ENCODE measurements around the gene MDM1.

The MDM1 gene

GRCh38 chr12:68271346-68271745 is 60.8 kb downstream of the MDM1 start:
- no peak for DNase-seq (ENCODE audit: low read depth)

GRCh38 chr12:68270358-68270757 is 61.8 kb downstream of the MDM1 start:
- DNase-seq (ENCODE audit: low read depth), result no peak

- no peak for DNase-seq (ENCODE audit: low read depth)
Measured at GRCh38 chr12:68269779-68270178, 62.4 kb downstream of the MDM1 start.

- DNase-seq (ENCODE audit: low read depth), result no peak
Measured at GRCh38 chr12:68268967-68269366, 63.2 kb downstream of the MDM1 start.

GRCh38 chr12:68267892-68268396 is 64.2 kb downstream of the MDM1 start:
- no peak for DNase-seq (ENCODE audit: low read depth)

GRCh38 chr12:68264857-68265256 is 67.3 kb downstream of the MDM1 start:
- no peak for DNase-seq (ENCODE audit: low read depth)

- no peak for DNase-seq (ENCODE audit: low read depth)
Measured at GRCh38 chr12:68264158-68264855, 67.9 kb downstream of the MDM1 start.

GRCh38 chr12:68263366-68263765 is 68.8 kb downstream of the MDM1 start:
- no peak for DNase-seq (ENCODE audit: low read depth)

- no peak for DNase-seq (ENCODE audit: low read depth)
Measured at GRCh38 chr12:68261896-68262295, 70.3 kb downstream of the MDM1 start.

GRCh38 chr12:68260153-68260552 is 72.0 kb downstream of the MDM1 start:
- no peak for DNase-seq (ENCODE audit: low read depth)

GRCh38 chr12:68259318-68259940 is 72.7 kb downstream of the MDM1 start:
- DNase-seq (ENCODE audit: low read depth), result no peak

GRCh38 chr12:68253504-68253903 is 78.7 kb downstream of the MDM1 start, which contains the start of gene IL22:
TSS of gene IL22 (minus strand) at chr12:68253604. CDS start at chr12:68253448, 156 bp downstream.
- DNase-seq (ENCODE audit: low read depth), result no peak

GRCh38 chr12:68252077-68252476 is 80.1 kb downstream of the MDM1 start:
- no peak for DNase-seq (ENCODE audit: low read depth)

GRCh38 chr12:68250454-68250853 is 81.7 kb downstream of the MDM1 start:
- no peak for DNase-seq (ENCODE audit: low read depth)

- no peak for DNase-seq (ENCODE audit: low read depth)
Measured at GRCh38 chr12:68247785-68248184, 84.4 kb downstream of the MDM1 start.

- no peak for DNase-seq (ENCODE audit: low read depth)
Measured at GRCh38 chr12:68246350-68246749, 85.8 kb downstream of the MDM1 start.

GRCh38 chr12:68245180-68246021 is 86.8 kb downstream of the MDM1 start:
- DNase-seq (ENCODE audit: low read depth), result no peak
